Putamen (tissue), 1 donor: Measurements from ENCODE around the gene NHEJ1.

Experiments
- DNase-seq: peaks from one replicate; pipeline ENCODE4 v3.0.0-alpha.2; 2016; ENCODE audit warnings: low spot score

The NHEJ1 gene

DNA sequence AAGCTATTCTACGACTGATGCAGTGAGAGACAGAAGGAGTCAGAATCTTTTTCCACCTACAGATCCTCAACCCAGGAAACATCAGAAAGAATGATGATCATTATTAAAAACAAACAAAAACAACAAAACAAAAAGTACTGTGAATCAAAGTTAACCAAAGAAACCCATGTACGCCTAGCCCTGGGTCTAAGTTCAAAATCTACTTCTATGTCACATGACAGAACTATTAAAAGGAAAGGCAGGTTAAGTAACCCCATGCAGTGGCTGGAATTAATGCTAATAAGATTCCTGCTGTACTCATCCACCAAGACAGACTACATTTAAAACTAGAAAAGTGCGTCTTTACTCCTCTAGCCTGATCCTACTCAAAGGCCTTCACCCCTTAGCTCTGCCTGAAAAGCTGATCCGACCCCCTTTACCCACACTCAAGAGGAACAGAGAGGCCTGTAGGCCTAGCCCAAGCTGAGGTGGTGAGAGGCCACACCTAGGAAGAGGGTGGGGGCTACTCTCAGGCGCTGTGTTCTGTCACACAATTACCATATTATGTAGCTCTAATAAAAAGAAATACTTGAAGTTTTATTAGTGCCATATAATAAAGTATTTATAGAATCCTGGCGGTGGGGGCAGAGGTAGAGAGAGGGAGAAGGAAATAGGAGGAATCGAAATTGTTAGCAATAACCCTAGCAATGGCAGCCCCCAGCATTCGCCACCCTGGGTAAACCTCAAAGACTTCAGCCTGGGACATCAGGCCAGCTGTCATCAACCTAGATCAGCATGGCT is 37.1 kb downstream of the NHEJ1 start:
- DNase-seq, result no peak

DNA sequence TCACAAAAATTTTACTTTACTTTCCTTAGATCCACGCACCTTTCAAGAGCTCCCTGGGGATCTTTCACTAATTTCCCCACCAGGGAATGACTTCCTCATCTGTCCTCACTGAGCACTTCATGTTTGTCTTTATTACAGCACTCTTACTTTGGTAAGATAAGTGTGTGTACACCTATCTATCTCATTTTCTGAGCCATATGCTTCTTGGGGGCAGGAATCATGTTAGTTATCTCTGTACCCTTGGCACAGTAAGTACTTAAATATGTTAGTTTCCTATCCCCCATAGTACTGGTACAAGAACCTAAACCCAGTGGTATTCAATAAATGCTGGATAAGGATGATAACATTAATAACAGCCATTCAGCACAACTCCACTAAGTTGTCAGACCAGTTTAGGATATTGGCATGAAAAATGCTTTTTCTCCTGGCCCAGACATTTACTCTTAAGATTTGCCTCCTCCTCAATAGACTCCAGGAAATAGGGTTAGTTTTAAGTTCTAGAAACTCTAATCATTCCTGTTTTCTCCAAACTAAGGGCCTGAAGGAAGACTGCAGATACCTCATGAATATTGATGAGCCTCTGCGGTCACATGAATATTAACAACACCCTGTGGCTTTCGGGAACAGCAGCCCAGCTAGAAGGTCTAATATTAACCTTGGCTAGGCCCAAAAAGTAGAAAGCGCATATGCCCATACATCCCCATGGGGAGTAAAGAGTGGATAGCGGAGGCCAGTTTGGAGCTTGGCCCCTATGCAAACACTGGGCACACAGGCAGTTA is 38.2 kb downstream of the NHEJ1 start:
- DNase-seq, result no peak

DNA sequence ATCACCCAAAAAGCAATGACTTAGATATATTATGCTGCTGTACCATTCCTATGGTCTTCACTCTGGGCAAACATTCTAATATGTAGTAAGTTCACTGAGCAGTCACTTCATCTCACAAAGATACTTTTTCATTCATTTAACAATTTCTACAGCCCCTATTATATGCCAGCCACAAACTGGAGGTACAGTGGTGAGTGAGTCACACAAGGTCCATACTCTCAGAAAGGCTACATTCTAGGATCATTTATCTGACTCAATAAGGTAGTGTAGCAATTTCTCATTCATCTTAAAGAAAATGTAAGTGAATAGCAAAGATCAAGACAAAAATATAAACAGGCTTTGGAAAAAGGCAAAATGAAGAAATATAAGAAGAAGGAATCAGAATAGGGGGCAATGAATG is 40.5 kb downstream of the NHEJ1 start:
- no peak for DNase-seq

DNA sequence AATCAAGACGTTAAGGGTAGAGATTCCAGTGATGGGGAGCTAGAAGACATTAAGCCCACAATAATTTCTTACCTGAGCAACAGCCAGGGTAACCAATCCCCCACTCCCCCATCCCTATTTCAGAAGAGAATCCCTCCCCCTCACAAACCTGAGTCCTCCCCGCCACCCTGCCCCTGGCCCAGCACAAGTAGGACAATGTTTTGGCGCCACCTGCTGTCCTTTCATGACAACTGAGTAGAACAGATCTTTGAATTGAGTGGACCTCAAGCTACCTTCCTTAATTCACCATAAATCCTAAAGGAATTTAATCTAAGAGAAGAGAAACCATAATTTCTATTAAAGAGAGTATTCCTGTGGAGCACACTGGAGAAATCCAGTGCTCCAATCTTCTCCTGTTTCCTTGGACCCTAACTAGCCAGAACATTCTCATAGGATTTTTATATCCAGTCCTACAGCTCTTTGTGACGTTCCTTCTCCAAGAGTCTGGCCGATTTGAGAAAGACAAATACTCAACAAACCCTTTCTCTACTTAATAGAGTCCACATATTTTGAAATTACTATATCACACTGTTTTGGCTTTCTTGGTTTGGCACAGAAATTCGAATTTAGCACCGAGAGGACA is 41.1 kb downstream of the NHEJ1 start:
- peak; percentile 17 for DNase-seq

DNA sequence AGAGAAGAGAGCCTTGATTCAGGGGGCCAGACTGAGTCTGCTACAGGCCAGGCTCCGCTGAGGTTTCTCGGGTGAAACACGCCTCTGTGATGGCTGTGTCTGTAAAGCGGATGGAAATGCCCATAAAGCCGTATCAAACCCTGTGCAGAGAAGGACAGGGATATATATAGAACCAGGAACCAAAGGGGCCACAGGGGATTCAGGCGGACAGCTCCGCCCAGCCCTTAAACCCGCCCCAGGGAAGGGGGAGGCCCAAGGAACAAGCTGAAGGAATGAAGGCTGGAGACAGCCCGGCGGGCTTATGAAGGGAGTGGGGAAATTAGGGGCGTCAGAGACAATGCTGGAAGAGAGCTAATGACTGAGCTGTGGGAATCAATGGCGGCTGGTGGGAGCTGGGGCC is 42.1 kb downstream of the NHEJ1 start:
- DNase-seq, result no peak

DNA sequence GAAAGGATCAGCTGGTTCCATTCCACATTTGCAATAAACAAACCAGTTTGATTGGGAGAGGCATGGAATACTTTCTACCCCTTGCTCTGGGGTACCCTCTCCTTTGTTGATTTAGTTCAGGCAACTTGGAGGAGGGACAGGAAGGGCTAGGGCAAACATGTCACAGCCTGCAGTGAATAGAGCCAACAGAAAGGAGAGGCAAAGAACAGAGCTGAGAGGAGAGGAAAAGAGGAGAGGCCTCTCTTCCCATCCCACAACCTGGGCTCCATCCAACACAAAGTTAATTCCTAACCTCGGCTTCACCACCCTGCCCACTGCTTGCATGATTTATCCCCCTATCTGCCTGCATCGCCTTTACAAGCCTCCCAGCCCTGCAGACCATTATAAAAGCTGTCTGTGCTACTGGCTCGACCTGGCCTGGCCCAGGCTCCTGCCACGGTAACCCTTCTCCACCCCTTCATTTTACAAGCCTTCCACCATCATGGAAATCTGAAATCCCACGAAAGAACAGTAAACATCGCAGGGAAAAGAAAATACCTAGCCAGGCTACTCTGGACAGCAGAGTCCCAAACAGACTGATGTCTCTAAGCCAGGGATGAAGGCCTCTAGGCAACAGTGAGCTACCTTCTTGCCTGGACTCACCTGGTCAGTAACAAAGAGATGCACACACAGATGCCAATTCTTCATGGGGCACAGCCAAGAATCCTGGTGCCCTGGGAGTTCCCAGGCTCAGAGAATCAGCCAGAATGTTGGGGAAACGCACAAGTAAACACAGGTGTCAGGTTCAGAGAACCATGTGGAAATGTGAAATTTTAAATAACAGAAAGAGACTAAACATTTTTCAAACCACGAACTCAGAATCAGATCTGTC is 43.6 kb downstream of the NHEJ1 start:
- no peak for DNase-seq

DNA sequence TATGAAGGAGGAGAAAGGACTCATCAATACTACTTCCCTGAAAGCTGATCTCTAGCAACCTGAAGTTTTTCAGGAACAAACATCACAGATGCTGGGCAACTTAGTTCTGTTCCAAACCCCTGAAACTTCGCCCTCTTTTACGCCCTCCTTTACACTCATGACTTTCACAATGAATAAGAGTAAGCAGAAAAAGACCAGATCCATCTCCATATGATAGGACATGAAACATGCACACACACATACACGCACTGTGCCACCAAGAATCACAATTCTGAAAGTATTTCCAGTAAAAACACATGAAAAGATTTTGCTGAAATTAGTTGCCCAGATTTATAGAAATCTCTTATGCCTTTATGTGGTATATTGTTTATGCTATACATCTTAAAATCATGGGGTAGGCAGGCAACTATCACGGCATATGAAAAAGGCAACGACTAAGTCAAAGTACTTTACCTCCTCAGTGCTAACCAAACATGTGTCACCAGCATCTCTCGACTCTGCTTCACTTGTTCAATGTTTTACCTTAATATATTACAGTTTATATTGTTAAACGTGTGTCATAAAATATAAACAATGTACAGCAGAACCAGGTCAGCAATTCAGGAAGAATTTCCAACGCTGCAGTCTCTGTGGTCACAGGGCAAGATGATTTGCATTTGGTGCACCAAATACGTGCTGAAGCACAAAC is 47.8 kb downstream of the NHEJ1 start:
- DNase-seq, result no peak

DNA sequence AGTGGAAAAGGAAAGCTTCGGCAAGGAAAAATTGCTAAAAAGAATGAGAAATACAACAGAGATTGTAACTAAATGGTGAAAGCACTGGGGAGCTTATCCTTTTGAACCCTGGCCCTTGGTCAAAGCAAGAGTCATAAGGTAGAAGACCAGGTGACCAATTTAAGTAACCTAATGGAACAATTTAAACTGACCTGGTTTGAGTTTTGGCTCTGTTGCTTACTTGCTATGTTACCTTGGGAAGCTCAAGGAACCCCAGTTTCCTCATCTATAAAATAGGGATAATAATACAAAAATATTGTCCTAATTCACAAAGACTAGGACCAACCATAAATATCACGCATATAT is 48.6 kb downstream of the NHEJ1 start:
- DNase-seq, result no peak

DNA sequence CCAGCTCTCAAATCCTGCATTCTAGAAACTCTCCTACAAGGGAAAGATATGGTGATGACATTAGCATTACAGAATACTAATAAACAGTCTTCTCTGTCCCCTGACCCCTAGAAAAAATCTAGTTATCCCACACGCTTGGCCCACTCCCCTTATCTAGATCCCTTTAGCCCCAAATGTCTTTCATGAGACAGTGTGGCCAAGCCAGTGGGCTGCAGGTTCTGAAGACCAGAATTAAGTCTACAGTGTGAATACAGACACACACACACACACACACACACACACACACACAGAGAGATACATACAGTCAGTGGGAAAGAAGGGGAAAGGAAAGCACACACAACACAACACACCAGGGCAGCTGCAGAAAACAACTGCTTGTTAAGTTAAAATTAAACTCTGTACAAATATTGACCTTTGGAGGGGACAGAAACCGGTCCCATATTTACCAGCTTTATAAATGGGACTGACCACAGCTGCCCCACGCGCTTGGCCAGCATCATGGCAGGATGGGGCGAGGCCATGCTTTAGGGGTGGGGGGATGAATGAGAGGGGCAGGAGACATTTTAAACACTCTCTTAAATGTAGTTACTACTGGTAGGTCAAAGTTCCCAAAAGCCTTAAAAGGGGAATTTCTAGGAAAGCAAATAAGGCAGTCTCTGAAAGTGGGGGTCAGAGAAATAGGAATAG is 49.1 kb downstream of the NHEJ1 start:
- DNase-seq, result no peak

DNA sequence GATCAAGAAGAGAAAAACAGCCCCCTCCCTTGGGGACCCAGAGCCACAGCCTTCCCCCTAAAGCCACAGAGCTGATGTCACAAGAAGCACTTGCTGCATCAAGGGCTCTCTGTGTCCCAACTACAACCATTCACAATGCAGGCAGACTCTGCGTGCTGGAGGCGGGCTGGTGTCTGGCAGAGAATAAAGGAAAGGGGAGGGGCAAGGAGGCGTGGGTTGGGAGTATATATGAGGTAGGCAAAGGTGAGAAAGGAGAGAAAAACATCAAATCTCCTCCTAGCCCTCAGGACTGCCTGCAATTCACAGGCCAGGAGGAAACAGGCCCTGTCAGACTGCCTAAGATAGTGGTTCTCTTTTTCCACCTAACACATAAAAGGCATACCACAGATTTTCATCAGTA is 51.1 kb downstream of the NHEJ1 start:
- no peak for DNase-seq

DNA sequence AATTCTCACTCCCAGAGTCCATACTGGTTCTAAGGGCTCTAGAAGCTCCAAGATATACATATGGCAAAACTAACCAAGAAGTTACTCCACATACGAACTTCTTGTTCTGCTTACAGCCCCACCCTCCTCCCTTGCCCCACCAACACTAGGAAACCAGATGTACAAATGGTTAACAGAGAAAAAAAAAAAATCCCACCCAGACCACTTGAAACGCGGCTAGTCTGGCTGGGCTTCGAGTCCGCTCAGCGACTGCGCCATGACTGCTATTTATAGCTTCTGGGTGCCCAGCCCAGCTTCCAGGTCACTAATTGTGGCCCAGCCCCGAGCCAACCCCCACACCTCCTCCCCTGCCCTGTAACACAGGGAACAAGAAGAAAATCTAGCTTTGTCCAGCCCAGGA is 52.9 kb downstream of the NHEJ1 start:
- no peak for DNase-seq

DNA sequence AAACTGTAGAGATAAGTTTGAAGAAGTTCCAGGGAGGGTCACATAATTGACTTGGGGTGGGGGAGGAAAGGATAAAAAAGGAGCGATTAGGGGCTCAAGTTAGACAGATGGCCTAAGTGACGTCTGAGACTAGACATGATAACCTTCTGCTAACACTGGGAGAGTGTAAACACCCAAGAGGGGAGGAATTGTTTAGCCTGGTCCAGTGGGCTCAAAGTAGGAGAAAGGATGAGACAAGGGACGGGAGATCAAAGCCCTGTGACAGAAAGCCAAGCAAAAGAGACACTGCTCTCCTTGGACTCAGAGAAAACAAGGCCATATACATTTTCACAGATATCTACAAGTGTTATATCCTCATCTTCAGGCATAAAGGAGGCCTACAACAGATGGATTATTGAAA is 54.4 kb downstream of the NHEJ1 start:
- DNase-seq, result no peak

DNA sequence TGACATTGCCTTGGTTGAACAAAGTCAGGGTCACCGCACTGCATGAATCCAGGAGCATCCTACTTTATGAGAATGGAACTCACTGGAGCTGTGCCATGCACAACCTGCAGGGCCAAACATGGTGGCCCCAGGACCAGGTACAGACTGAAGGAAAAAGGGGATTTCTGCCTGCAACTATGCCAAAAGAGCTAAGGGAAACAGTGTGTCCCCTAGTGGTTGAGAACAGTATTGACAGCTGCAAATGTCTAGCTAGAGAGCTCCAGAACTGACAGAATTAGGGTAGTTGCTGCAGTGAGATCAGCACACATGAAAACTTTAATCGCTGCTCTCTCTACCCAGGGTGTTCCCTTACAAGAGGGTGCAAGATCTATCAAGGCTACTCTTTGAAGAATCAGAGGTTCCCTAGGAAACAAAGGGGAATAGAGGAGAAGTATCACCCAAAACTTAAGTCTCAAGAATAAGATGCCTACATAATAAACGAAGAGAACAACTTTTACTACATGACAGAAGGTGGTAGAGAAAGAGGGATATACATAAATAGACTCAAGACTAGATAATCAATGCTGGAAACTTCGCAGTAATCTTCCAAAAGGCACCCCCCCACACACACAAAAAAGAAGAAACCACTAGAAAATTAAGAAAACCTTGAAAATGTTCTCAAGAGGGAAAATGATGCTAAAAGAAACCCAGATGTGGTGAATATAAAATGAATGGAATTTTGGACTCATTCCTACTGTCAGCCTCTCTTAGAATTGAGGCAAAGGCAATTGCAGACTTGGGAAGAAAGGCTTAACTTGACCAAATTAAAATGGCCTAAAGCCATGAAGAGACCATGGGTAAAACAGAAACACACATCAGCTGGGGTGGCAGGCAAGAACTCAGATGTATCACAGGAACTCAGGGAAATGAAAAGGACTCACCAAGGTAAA is 56.2 kb downstream of the NHEJ1 start:
- DNase-seq, result peak; percentile 8

DNA sequence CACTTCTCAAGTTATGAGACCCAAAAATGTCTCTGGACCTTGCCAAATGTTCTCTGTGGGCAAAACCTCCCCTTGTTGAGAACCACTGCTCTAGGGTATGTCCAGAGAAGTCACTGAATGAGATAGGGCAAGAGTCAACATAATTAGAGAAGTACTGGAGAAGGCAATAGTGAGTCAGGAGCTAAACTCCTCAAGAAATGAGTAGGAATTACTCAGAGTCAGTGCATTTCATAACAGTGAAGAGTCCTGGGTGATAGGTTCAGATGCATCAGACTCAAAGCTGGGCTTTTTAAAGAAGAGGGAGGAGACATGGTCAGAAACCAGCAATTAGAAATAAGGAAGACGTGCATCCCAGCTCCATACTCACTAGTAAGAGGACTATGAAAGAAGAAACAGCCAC is 61.3 kb downstream of the NHEJ1 start:
- DNase-seq, result no peak

DNA sequence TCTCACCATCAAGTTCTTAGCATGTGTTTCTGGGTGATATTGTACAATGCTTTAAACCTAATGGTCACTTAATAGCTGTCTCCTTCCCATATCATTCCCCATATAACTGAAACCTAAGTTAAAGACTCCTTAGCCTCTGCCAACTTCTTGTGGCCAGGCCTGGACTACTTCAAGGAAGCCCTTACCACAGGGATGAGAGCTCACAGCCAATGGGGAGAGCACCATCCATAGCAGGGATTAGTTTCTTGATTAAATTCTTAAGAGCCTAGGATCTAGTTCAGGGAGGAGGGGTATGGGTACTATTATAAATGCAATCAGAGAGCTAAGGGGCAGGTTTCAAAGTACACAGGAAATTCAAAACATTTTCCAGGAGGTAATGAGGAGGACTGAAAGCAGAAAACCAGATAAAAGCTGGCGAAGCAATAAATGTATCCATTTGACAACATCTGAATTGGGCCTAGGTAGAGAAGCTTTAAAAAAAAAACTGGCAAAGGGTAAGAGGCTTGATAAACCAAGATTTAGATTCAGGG is 65.1 kb downstream of the NHEJ1 start:
- no peak for DNase-seq

DNA sequence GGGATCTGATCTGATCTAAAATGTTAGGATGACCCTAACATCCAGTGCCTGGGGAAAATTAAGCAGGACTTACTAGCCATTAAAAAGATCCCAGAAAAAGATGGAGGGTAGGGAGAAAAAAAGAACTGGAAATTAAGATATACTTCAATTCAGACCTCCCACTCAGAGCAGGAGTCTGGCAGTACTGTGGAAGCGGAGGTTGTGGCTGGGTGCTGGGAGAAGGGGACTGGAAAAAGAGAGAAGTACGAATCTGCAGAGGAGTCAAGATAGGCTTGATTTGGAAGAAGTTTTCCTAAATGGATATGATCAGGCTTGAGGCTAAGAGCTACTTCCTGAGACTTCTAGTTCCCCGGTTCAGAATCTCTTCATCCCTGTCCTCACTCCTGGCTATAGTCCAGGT is 66.4 kb downstream of the NHEJ1 start:
- DNase-seq, result peak; percentile 41

DNA sequence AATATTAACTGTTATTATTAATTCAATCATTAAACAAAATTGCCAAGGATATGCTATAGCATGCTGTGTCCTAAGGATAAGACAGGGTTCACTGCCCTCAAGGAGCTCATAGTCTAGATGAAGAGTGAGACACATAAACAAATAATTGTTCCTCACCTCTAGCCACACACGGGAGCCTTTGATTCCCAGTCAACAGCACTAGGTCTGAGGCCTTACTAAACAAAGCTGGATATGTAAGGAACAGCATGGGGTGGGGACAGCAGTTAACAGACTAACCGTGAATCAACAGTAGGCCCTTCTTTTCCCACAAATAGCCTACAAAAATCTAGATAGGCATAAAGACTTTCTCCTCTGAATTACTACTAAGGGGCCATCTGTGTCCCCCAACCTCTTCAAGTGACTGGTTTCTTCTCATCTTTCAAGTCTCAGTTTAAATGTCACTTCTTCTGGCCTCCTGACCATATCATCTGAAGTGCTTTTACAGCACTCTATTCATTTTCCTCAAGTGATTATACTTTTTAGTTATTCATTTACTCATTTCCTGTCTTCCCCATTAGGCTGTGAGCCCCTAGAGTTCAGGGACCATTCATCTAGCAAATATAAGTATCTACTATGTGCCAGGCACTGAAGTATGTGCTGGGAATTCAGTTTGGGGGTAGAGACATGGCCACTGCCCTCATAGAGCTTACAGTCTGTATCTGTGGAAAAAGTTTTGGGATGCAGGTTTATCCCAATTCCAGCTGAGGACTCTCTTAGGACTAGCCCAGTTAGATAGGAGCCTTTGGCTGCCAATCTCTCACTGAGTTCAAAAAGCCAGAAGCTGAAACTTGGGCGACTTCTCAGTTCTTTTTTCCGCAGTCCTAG is 69.9 kb downstream of the NHEJ1 start:
- no peak for DNase-seq

DNA sequence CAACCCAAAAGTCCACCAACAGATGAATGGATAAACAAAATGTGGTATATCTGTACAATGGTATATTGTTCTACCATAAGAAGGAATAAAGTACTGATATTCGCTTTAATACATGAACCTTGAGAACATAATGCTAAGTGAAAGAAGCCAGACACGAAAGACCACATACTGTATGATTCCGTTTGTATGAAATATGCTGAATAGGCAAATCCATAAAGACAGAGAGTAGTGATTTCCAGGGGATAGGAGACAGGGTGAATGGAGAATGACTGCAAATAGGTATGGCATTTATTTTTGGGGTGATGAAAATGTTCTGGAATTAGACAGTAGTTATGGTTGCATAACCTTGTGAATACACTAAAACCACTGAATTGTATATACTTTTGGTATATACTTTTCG is 71.3 kb downstream of the NHEJ1 start:
- DNase-seq, result no peak

DNA sequence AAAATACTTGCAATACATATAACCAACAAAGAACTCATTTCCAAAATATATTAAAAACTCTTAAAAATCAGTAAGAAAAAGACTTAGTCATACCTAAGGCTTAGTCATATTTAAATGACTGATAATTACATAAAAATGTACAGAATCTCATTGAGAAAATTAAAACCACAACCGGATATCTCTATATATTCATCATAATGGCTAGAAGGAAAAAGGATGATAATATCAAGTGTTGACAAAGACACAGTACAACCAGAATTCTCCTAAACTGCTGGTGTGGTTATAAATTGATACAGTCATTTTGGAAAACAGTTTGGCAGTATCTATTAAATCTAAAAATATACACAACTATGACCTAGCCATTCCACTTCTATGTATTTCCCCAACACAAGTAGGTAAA is 72.8 kb downstream of the NHEJ1 start:
- DNase-seq, result no peak
